DOHH2 (cell line): ENCODE measurements around the gene PLXNB3.

ENCODE experiments used
- H3F3A ChIP-seq: fragments of 200-600 bp; sonication (generic), shearing (Covaris generic); 2 replicates; pipeline ENCODE4 v1.6.0; 2016; ENCODE audit warnings: antibody characterized with exemption, mild to moderate bottlenecking; ENCODE audit not compliant: control insufficient read depth, insufficient read depth
- H3K27ac ChIP-seq: fragments of 200-600 bp; sonication (generic); 2 replicates; pipeline ENCODE4 v1.5.1; 2014; ENCODE audit warnings: low read depth, mild to moderate bottlenecking, low read length, moderate library complexity
- H3K27me3 ChIP-seq: fragments of 200-600 bp; sonication (generic); 2 replicates; pipeline ENCODE4 v1.6.1; 2014; ENCODE audit warnings: mild to moderate bottlenecking, low read length, mixed read lengths; ENCODE audit not compliant: control insufficient read depth
- H3K36me3 ChIP-seq: fragments of 200-600 bp; sonication (generic); 2 replicates; pipeline ENCODE4 v1.6.1; 2014; ENCODE audit warnings: mild to moderate bottlenecking, low read length, moderate library complexity, mixed read lengths; ENCODE audit not compliant: control insufficient read depth
- H3K4me1 ChIP-seq: fragments of 200-600 bp; sonication (generic); 2 replicates; pipeline ENCODE4 v1.6.1; 2014; ENCODE audit warnings: mild to moderate bottlenecking, low read length, mixed read lengths; ENCODE audit not compliant: control insufficient read depth
- H3K4me2 ChIP-seq: fragments of 200-600 bp; sonication (generic); 2 replicates; pipeline ENCODE4 v1.6.0; 2014; ENCODE audit warnings: mild to moderate bottlenecking, low read length, moderate library complexity
- H3K4me3 ChIP-seq: fragments of 200-600 bp; sonication (generic); 2 replicates; pipeline ENCODE4 v1.5.1; 2014; ENCODE audit warnings: mild to moderate bottlenecking, low read length, mixed read lengths
- H3K79me2 ChIP-seq: fragments of 200-600 bp; sonication (generic); 2 replicates; pipeline ENCODE4 v1.6.1; 2014; ENCODE audit warnings: mild to moderate bottlenecking, low read length, mixed read lengths; ENCODE audit not compliant: control insufficient read depth
- H3K9me2 ChIP-seq: fragments of 200-600 bp; sonication (generic); replicated peaks from 2 replicates; pipeline ENCODE4 v1.6.1; 2014; ENCODE audit warnings: mild to moderate bottlenecking, low read length, mixed read lengths; ENCODE audit not compliant: control insufficient read depth
- H3K9me3 ChIP-seq: fragments of 200-600 bp; sonication (generic); 2 replicates; pipeline ENCODE4 v1.6.1; 2014; ENCODE audit warnings: antibody characterized with exemption, low read length, mixed read lengths; ENCODE audit not compliant: control insufficient read depth, insufficient read depth
- H4K20me1 ChIP-seq: fragments of 200-600 bp; sonication (generic); 2 replicates; pipeline ENCODE4 v1.6.0; 2014; ENCODE audit warnings: low read depth, mild to moderate bottlenecking, antibody characterized with exemption, low read length, moderate library complexity; ENCODE audit not compliant: control insufficient read depth, insufficient read depth
- EZH2phosphoT487 ChIP-seq: fragments of 200-600 bp; sonication (generic); IDR thresholded peaks from 2 replicates; pipeline ENCODE4 v1.6.1; 2017; ENCODE audit warnings: borderline replicate concordance, mild to moderate bottlenecking, antibody characterized with exemption, low read length, moderate library complexity, mixed read lengths
- TF ChIP-seq, protein P1 (sequence below): fragments of 200-600 bp; sonication (generic); IDR thresholded peaks from one replicate; pipeline ENCODE4 v1.5.1; 2014; ENCODE audit warnings: antibody characterized with exemption, mild to moderate bottlenecking, low read depth, low read length; ENCODE audit not compliant: poor library complexity, severe bottlenecking

PLXNB3 gene

DNA sequence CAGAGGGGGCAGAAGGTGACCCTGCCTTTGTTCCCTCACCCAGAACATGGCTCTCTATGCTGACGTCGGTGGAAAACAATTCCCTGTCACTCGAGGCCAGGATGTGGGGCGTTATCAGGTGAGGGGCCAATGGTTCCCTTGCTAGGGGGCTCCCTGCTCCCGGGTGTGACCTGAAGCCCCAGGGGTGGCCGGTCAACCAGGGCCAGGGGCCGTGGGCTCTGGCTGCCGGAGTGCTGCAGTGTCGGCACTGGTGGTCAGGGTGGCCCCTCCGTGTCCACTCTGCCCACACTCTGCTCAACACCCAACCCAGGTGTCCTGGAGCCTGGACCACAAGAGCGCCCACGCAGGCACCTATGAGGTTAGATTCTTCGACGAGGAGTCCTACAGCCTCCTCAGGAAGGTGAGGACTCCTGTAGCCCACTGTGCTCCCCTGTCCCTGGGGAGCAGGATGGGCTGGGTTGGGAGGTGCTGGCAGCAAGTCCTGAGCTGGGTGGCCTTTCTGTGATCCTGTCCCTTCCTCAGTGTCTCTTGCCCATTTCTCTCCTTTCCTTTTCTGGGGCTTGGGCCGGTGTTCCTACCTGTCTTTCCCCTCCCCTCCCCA is 33.5 kb downstream of the PLXNB3 start:
- no peak for TF ChIP-seq EZH2phosphoT487
- TF ChIP-seq, protein P1, sequence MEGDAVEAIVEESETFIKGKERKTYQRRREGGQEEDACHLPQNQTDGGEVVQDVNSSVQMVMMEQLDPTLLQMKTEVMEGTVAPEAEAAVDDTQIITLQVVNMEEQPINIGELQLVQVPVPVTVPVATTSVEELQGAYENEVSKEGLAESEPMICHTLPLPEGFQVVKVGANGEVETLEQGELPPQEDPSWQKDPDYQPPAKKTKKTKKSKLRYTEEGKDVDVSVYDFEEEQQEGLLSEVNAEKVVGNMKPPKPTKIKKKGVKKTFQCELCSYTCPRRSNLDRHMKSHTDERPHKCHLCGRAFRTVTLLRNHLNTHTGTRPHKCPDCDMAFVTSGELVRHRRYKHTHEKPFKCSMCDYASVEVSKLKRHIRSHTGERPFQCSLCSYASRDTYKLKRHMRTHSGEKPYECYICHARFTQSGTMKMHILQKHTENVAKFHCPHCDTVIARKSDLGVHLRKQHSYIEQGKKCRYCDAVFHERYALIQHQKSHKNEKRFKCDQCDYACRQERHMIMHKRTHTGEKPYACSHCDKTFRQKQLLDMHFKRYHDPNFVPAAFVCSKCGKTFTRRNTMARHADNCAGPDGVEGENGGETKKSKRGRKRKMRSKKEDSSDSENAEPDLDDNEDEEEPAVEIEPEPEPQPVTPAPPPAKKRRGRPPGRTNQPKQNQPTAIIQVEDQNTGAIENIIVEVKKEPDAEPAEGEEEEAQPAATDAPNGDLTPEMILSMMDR: no peak
- peaks cover 18% of the 10 kb centered on the region for H3K4me1 ChIP-seq

DNA sequence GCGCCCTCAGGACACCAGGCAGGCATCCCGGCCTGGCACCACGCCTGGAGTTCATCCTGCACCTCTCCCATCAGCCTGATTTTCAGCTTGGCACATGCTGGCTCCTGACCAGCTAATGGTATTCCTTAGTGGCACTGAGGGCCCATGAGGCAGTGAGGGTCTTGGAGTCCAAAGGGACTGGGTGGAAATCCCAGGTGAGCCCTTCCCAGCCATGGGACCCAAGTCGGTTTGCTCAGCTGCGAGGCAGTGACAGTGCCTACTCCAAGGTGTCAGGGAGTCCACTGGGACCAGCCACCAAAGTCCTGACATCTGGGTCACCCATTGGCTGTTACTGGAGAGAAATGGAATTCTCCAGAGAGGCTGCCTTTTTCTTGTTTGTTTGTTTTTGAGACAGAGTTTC is 35.3 kb downstream of the PLXNB3 start:
- Histone ChIP-seq H3K79me2 (peaks cover 23% of the 10 kb centered on the region), H3K4me3 (no peak overlapping the region), H3K27ac (no peak overlapping the region), H3K4me1 (peaks cover 10% of the 10 kb centered on the region), H3K9me2 (no peaks in the 10 kb centered on the region), H3K4me2 (no peak overlapping the region), H3K9me3 (no peaks in the 10 kb centered on the region), H3K27me3 (no peaks in the 10 kb centered on the region), H3F3A (no peaks in the 10 kb centered on the region), H3K36me3 (peaks cover 21% of the 10 kb centered on the region), H4K20me1 (no peaks in the 10 kb centered on the region)
- no peak for TF ChIP-seq EZH2phosphoT487
- TF ChIP-seq, protein P1: no peak

More for the DNA sequence above, 33.5 kb downstream of the PLXNB3 start:
- no peaks in the 10 kb centered on the region for H4K20me1 ChIP-seq
- H3K79me2 ChIP-seq: peaks cover 37% of the 10 kb centered on the region
- no peak overlapping the region for H3K27ac ChIP-seq
- H3K36me3 ChIP-seq: peaks cover 21% of the 10 kb centered on the region
- H3K9me3 ChIP-seq: no peaks in the 10 kb centered on the region
- H3K9me2 ChIP-seq: no peaks in the 10 kb centered on the region
- H3K4me2 ChIP-seq: no peak overlapping the region
- H3K27me3 ChIP-seq: no peaks in the 10 kb centered on the region
- no peaks in the 10 kb centered on the region for H3F3A ChIP-seq
- no peak overlapping the region for H3K4me3 ChIP-seq

DNA sequence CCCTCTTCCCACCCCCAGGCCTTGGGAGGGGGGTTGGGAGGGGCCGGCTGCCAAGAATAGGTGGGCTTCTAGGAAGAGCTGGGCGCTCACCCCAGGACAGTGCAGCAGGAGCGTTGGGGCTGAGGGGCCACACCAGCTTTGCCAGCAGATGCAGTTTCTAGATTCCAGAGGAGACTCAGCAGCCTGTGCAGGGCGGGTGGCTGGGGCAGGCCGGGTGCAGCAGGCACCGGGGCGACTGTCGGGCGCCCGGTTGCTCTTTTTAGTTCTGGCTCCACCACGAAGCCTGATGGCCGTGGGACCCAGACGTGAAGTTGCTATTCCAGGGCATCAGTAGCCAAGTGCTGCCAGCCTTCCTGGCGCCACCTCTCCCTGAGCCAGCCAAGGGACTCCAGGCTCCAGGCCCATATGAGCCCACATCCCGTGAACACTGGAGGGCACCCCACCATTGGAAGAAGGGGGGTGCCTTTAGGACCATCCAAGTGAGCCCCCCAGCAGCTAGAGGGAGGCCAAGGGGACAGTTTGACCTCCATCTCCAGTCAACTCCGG is 36.2 kb downstream of the PLXNB3 start:
- H3F3A ChIP-seq: no peaks in the 10 kb centered on the region
- H3K36me3 ChIP-seq: peaks cover 21% of the 10 kb centered on the region
- no peak overlapping the region for H3K27ac ChIP-seq
- H3K4me1 ChIP-seq: peaks cover 10% of the 10 kb centered on the region
- H3K9me2 ChIP-seq: no peaks in the 10 kb centered on the region
- no peak overlapping the region for H3K4me2 ChIP-seq
- TF ChIP-seq, protein P1: no peak
- TF ChIP-seq EZH2phosphoT487: no peak
- no peaks in the 10 kb centered on the region for H3K9me3 ChIP-seq
- peaks cover 15% of the 10 kb centered on the region for H3K79me2 ChIP-seq
- H3K4me3 ChIP-seq: no peak overlapping the region
- no peaks in the 10 kb centered on the region for H4K20me1 ChIP-seq
- no peaks in the 10 kb centered on the region for H3K27me3 ChIP-seq
